Mesenteric fat pad (tissue), 1 donor: Measurements from ENCODE around the gene FBXO8. TPM values are rescaled to one million over a fixed set of nuclear protein-coding genes. Genes with fewer than 3 reads are reported as not detected.
"Not testable (repeated sequence)": the region's sequence is repeated elsewhere in the genome, so short reads cannot be mapped to it uniquely, and the experiment has no call there.

Experiments
- DNase-seq: peaks from one replicate; pipeline ENCODE4 v3.0.0-alpha.2; 2020; ENCODE audit warnings: low spot score
- long read RNA-seq: library from polyadenylated mRNA; unstranded; transcript quantifications from one replicate; pipeline ENCODE4 v2.0.0, GENCODE V29; 2020
- total RNA-seq: library from RNA; stranded (reverse); fragmentation: NEBNext Ultra II Directional; extraction: Animal tissue kit (Norgen Biotek cat#: 25700); gene quantifications from one replicate; pipeline ENCODE4 v1.2.1, GENCODE V29; 2021
- donor health status: DM: yes; HTN: yes; CAD: no.

FBXO8 gene, protein sequence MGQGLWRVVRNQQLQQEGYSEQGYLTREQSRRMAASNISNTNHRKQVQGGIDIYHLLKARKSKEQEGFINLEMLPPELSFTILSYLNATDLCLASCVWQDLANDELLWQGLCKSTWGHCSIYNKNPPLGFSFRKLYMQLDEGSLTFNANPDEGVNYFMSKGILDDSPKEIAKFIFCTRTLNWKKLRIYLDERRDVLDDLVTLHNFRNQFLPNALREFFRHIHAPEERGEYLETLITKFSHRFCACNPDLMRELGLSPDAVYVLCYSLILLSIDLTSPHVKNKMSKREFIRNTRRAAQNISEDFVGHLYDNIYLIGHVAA
- 26.6 TPM for total RNA-seq
- long read RNA-seq, transcript FBXO8-201 (6 exons, 2,577 nt) = major isoform, 34 of 39 reads
- long read RNA-seq, partial matches to known transcripts = 4 of 39 reads
- long read RNA-seq, other reads (novel, unspliced or antisense) = 1 of 39 reads

DNA sequence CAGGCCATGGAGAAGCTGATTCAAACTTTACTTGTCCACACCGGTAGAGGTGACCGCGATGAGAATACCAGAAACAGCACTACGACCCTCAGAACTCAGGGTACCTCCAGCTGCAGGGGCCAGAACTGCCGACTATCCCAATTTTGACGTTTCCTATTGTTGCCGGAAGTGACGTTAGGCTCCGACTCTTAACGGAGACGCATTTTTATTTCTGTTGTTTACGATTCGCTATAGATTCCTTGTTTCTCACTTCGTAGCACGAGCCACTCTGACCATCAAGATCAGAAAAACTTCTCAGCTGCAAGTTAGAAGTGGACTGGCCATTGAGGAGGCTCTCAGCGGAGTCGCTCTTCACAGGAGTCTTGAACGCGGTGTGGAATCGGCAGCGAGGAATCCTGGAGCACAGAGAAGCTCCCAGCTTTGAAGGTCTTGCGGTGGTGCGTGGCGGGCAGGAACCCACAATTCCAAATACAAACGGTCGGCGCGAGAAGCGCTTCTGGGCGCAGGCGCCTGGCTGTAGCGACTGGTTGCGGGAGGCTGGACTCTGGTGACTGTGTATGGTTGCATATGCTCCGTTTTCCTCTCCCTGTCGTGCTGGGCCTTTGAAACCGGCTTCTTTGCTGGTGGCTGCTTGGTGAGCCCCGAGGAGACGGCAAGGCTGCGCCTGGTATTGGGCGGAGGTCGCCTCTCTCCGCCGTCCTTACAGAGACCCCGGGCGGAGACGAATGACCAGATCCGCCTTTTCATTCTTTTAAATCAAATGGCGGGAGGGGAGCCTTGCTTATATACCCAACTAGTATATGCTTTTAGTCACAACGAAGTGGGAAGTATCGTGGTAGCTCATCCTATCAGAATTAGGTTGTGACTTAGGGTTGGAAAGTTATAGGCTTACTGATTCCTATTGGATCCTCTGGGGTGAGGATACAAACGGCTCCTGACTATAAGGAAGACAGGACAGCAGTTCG is at the start of gene FBXO8, which contains the start of gene CEP44:
Gene FBXO8, minus strand, starts transcription at position 161 of the 965 bp plus-strand sequence. CDS start 20,575 bp downstream, outside the sequence.
Gene CEP44, plus strand, starts transcription at position 405 of the 965 bp plus-strand sequence. CDS start 15,211 bp downstream, outside the sequence.
- peak; percentile 89 for DNase-seq

DNA sequence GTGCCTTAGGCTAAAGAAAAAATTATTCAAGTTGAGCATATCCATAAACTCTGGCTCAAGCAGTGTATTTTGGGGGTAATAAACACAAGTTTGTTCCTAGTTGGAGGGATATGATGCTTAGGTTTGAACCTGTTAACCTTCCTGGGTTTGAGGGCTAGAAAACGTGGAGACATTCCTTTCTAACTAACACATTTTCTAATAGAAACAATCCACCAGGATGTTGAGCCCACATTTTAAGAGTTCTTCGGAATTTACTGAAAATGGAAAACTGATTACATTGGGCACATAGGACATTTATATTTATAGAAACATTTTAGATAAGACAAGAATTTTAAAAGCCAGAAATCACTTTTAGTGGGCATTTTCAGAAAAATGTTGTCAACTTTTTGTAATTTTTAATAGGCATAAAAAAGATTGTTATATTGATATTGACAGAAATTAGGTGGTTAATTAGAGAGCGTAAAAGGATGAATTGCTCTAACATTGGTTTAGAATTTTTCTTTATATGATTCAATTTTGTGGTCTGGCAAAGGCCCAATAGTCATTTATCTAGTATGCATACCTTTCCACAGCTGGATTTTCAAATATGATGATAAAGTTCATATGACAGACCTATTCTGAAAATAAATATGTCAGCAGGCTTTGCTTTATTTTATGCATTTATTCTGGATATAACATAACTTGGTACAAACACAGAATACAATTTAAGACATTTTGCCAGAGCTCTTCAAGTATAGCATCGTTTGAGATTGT is 49.5 kb upstream of the FBXO8 start:
- no peak for DNase-seq

DNA sequence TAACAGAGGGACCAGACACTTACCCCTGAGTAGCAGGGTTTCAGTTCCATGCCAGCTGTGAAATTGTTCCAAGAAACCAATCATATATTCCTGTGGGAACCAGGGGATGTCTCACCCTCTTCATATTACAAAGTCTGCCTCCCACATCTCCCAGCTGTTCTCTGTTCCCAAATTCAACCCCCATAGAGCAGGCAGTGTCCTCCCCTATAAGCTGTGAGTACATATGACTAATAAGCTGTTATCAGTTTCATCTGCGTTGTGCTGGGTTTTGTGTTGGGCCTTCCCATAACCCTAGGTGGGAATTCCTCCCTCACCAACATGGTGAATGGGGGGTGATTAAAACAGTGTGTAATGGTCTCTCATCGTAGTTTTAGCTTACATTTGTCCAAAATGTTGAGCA is 41.3 kb upstream of the FBXO8 start:
- DNase-seq = no peak

- DNase-seq = no peak
These were observed 40.8 kb upstream of the FBXO8 start for GRCh38 chr4:174324236-174324635.

- DNase-seq = no peak
These were observed 37.2 kb upstream of the FBXO8 start for GRCh38 chr4:174320494-174321199.

GRCh38 chr4:174318829-174319764 is 35.6 kb upstream of the FBXO8 start:
- no peak for DNase-seq

DNA sequence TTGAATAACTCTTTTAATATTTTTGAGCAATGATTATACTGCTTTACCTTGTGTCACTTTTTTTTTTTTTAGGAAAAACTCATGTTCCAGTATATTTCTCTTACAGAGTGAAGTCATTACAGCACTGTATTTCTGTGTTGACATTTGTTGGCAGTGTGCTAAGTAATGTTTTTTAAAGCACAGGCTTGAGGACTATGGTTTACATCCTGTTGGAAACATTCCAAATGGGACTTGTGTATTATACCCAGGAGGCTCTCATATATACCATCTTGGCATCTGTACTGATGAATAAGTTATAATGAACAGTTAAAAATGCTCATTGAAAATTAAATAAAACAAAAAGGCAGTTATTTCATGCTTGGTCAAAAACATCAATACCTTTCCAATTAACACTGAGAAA is 34.1 kb upstream of the FBXO8 start:
- no peak for DNase-seq

GRCh38 chr4:174316954-174317353 is 33.5 kb upstream of the FBXO8 start:
- DNase-seq = no peak

DNA sequence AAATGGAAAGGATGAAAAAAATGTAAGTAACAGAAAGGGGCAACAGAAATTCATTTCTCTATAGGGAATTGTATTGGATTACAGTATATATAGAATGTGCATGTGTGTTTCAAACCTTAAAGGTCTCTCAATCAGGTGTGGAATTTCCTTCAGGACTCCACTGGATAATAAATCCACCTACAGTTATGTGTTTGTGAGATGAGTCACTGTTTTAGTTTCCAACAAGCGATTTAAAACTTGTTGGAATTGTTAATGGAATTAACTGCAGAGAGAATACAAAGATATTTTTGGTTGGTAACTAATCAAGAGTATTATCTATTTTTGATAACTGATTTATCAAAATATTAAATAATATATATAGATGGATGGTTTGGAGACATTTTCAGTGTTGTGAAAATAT is 33.1 kb upstream of the FBXO8 start:
- DNase-seq = no peak

DNA sequence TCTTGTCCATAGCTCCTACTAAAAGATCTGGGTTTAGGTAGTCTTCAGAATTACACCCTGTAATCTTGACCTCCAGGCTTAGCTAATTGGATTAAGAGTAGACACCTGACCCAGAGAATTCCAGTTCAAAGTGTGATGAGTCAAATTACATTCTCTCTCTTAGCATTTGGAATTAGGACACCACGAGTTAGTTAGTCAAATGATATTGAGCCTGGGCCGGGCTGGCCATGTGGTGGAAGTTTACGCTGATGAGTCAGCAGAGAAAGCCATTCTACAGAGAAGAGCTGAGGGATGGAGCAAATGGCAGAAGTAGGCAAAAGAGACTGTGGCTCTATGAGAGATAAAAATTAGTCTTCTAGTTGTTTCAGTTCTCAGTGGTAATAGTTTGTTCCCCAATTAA is 31.3 kb upstream of the FBXO8 start:
- no peak for DNase-seq

- DNase-seq = no peak
These were observed 30.8 kb upstream of the FBXO8 start for GRCh38 chr4:174314274-174314673.

DNA sequence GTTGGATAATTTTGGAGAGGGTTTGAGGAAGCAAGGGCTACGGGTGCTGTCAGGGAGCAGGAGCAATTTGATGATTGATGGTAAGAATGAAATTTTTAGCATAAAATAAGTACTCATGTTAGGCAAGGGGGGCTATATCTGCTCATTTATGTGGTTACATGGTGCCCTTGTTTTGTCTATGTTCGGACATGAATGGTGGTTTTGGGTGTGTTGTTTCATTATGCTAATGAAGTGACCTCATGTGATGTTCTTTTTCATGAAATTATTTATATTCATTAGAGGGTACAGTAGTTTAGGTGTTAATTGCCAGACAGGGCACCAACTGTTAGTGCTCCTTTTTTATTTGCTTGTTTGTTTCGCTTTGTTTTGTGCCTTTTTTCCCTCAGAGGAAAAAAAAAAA is 29.5 kb upstream of the FBXO8 start:
- DNase-seq = no peak

- DNase-seq = no peak
These were observed 24.2 kb upstream of the FBXO8 start for GRCh38 chr4:174307694-174308093.

- DNase-seq = no peak
These were observed 22.5 kb upstream of the FBXO8 start for GRCh38 chr4:174305961-174306360.

DNA sequence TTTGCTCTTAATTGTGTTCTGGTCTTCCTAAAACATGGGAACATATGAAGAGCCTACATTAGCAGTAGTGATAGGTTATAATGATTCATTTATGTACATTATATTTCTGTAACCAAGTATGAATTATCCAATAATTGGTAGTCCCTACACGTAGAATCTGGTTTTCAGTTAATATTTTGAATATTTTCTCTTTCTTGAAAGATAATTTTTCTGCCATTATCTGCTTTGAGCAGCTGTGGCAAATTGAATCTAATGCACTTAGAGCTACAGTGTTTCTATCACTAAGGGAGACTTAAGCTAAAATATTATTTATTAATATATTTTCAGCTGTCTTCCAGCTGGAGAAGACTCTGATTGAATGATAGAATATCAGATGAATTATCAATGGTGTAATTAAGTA is 21.2 kb upstream of the FBXO8 start:
- no peak for DNase-seq

- DNase-seq = no peak
These were observed 20.2 kb upstream of the FBXO8 start for GRCh38 chr4:174303687-174304086.

DNA sequence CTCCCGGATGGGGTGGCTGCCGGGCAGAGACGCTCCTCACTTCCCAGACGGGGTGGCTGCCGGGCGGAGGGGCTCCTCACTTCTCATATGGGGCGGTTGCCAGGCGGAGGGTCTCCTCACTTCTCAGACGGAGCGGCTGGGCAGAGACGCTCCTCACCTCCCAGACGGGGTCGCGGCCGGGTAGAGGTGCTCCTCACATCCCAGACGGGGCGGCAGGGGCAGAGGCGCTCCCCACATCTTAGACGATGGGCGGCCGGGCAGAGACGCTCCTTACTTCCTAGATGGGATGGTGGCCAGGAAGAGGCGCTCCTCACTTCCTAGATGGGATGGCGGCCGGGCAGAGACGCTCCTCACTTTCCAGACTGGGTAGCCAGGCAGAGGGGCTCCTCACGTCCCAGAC is 11.7 kb upstream of the FBXO8 start:
- DNase-seq = peak; percentile 76

DNA sequence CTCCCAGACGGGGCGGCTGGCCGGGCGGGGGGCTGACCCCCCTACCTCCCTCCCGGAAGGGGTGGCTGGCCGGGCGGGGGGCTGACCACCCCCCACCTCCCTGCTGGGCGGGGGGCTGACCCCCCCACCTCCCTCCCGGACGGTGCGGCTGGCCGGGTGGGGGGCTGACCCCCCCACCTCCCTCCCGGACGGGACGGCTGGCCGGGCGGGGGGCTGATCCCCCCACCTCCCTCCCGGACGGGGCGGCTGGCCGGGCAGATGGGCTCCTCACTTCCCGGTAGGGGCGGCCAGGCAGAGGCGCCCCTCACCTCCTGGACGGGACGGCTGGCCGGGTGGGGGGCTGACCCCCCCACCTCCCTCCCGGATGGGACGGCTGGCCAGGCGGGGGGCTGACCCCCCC is 11.2 kb upstream of the FBXO8 start:
- DNase-seq = not testable (repeated sequence)

- DNase-seq = no peak
These were observed 9.0 kb upstream of the FBXO8 start for GRCh38 chr4:174292473-174292872.
